DMS153 treated with DMSO at 0.1 percent for 48 hours (cell line): ENCODE measurements around the gene SLC16A4.
"Not testable (repeated sequence)": the region's sequence is repeated elsewhere in the genome, so short reads cannot be mapped to it uniquely, and the experiment has no call there.

Experiments
- DNase-seq: peaks from one replicate; lab custom pipeline; 2025; ENCODE audit not compliant: unreplicated experiment; lab: John Stamatoyannopoulos, UW

SLC16A4 gene

GRCh38 chr1:110409316-110409715 lies 18.5 kb upstream of the SLC16A4 start:
- no peak for DNase-seq

- DNase-seq, result no peak
Observed at GRCh38 chr1:110408488-110408887, 17.7 kb upstream of the SLC16A4 start.

GRCh38 chr1:110407260-110408210 lies 16.7 kb upstream of the SLC16A4 start, which contains the start of gene LAMTOR5:
LAMTOR5 (minus strand) TSS chr1:110407694; CDS start chr1:110407620, 74 bp downstream.
- DNase-seq, result peak; percentile 72

- not testable (repeated sequence) for DNase-seq
Observed at GRCh38 chr1:110406407-110406806, 15.6 kb upstream of the SLC16A4 start.

- no peak for DNase-seq
Observed at GRCh38 chr1:110404401-110404800, 13.6 kb upstream of the SLC16A4 start.

GRCh38 chr1:110403805-110404204 lies 13.0 kb upstream of the SLC16A4 start:
- DNase-seq, result no peak

- DNase-seq, result not testable (repeated sequence)
Observed at GRCh38 chr1:110396259-110396958, 5.6 kb upstream of the SLC16A4 start.

- no peak for DNase-seq
Observed at GRCh38 chr1:110394493-110394820, 3.6 kb upstream of the SLC16A4 start.

GRCh38 chr1:110393691-110394492 lies 3.1 kb upstream of the SLC16A4 start:
- DNase-seq, result no peak

GRCh38 chr1:110393286-110393685 lies 2.5 kb upstream of the SLC16A4 start:
- DNase-seq, result no peak

GRCh38 chr1:110390096-110390495 lies 730 bp downstream of the SLC16A4 start:
- no peak for DNase-seq

- DNase-seq, result no peak
Observed at GRCh38 chr1:110387048-110387754, 3.6 kb downstream of the SLC16A4 start.

- DNase-seq, result no peak
Observed at GRCh38 chr1:110385369-110385768, 5.5 kb downstream of the SLC16A4 start.

- DNase-seq, result no peak
Observed at GRCh38 chr1:110384581-110385321, 6.1 kb downstream of the SLC16A4 start.

- no peak for DNase-seq
Observed at GRCh38 chr1:110383251-110383990, 7.4 kb downstream of the SLC16A4 start.

GRCh38 chr1:110380672-110381283 lies 10.0 kb downstream of the SLC16A4 start:
- no peak for DNase-seq

- no peak for DNase-seq
Observed at GRCh38 chr1:110375490-110375889, 15.3 kb downstream of the SLC16A4 start.

GRCh38 chr1:110370827-110371226 lies 20.0 kb downstream of the SLC16A4 start:
- DNase-seq, result no peak

- DNase-seq, result no peak
Observed at GRCh38 chr1:110364221-110364620, 26.6 kb downstream of the SLC16A4 start.
